NB4 (cell line): ENCODE measurements around the gene MTARC1.

ENCODE experiments used
- CTCF ChIP-seq: IDR thresholded peaks from one replicate; pipeline ENCODE4 v1.5.1; 2012; ENCODE audit warnings: low read depth, low read length
- MAX ChIP-seq: IDR thresholded peaks from 2 replicates; pipeline ENCODE4 v1.6.1; 2011; ENCODE audit warnings: low read depth, low read length
- MYC ChIP-seq: IDR thresholded peaks from 2 replicates; pipeline ENCODE4 v1.6.1; 2011; ENCODE audit warnings: low read depth, low read length
- POLR2A ChIP-seq: IDR thresholded peaks from 2 replicates; pipeline ENCODE4 v1.6.1; 2011; ENCODE audit warnings: mild to moderate bottlenecking; ENCODE audit not compliant: insufficient read length; ENCODE audit errors: extremely low read depth

- no peak for TF ChIP-seq CTCF
- no peak for TF ChIP-seq POLR2A
- TF ChIP-seq MAX = no peak
- no peak for TF ChIP-seq MYC
Observed at GRCh38 chr1:220772846-220773245, 13.9 kb upstream of the MTARC1 start.
